Sigmoid colon (tissue), 4 donors: ENCODE data around the gene RGS17.

Experiments used
- POLR2A ChIP-seq, 2 donors: fragments of 450-650 bp; IDR thresholded peaks; one replicate each; pipeline ENCODE4 v1.6.1; 2016; ENCODE audit warnings: antibody characterized with exemption in 2 of 2, mild to moderate bottlenecking in 2 of 2, moderate library complexity in 2 of 2
- POLR2AphosphoS5 ChIP-seq, 4 donors: sonication (generic); formaldehyde crosslinking; IDR thresholded peaks; one replicate each; pipeline ENCODE4 v1.6.1; 2017; ENCODE audit warnings: antibody characterized with exemption in 4 of 4
- TF ChIP-seq, protein P1 (sequence below), 4 experiments: fragments of 450-650 bp in 3 of 4; fragments of 200-600 bp in 1 of 4; IDR thresholded peaks; one replicate each; pipeline ENCODE4 v1.5.1; 2016 to 2019; ENCODE audit warnings: antibody characterized with exemption in 4 of 4, mild to moderate bottlenecking in 3 of 4, moderate library complexity in 2 of 4

DNA sequence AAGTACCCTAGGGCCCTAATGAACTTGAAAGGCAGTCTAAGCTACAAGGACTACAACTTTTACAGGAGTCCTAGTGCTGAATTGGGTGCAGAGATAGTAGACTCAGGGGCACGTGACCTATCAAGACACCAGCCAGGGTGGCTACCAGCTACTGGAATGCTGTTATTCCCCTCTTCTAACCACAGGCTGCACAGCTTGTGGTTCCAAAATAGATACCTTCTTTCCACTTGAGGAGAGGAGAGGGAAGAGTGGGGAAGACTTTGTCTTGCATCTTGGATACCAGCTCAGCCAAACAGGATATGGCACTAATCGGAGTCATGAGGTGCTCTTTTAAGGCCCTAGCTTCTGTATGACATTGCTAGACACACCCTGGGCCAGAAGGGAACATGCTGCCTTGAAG is 68.6 kb downstream of the RGS17 start:
- TF ChIP-seq POLR2A (IDR thresholded peaks at IDR 0.05) (no peak), POLR2AphosphoS5 (IDR thresholded peaks at IDR 0.05) (no peak)
- TF ChIP-seq, protein P1, sequence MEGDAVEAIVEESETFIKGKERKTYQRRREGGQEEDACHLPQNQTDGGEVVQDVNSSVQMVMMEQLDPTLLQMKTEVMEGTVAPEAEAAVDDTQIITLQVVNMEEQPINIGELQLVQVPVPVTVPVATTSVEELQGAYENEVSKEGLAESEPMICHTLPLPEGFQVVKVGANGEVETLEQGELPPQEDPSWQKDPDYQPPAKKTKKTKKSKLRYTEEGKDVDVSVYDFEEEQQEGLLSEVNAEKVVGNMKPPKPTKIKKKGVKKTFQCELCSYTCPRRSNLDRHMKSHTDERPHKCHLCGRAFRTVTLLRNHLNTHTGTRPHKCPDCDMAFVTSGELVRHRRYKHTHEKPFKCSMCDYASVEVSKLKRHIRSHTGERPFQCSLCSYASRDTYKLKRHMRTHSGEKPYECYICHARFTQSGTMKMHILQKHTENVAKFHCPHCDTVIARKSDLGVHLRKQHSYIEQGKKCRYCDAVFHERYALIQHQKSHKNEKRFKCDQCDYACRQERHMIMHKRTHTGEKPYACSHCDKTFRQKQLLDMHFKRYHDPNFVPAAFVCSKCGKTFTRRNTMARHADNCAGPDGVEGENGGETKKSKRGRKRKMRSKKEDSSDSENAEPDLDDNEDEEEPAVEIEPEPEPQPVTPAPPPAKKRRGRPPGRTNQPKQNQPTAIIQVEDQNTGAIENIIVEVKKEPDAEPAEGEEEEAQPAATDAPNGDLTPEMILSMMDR (IDR thresholded peaks at IDR 0.05), result no peak
